Measurements from ENCODE around the gene UNC13D. TPM values are rescaled to one million over a fixed set of nuclear protein-coding genes. Genes with fewer than 3 reads are reported as not detected.

Gene UNC13D
- total RNA-seq, 1 experiment from 2014 or later, result 12.7 TPM

GRCh38 chr17:75785016-75785890, 59.0 kb downstream of the UNC13D start:
- H3K27me3 ChIP-seq (ENCODE audit: control insufficient read depth, insufficient read depth, low read length), result no peaks in the 10 kb centered on the region
- TF ChIP-seq TCF7L2 (IDR thresholded peaks at IDR 0.05; ENCODE audit: low read depth, low read length) (no peak), REST (IDR thresholded peaks at IDR 0.05; ENCODE audit: insufficient read depth in 1 of 2, low read depth in 2 of 2, low read length in 1 of 2) (0 out of 4 replicates have a peak, but pooled peaks of 1 of the 2 experiments have one; percentile 16), SIN3A (IDR thresholded peaks at IDR 0.05; ENCODE audit: borderline replicate concordance, insufficient read depth, low read depth, low read length) (peak; percentile 77; the same call in 1 of the 2 replicates), CTCF (IDR thresholded peaks at IDR 0.05) (no peak), POLR2AphosphoS5 (IDR thresholded peaks at IDR 0.05; ENCODE audit: low read depth, low read length) (peak; percentile 90)
- no peaks in the 10 kb centered on the region for H3K9me3 ChIP-seq (ENCODE audit: control insufficient read depth, insufficient read depth, low read depth, low read length)
- ChIA-PET POLR2A (interaction anchor here (0.5 kb wide), 1 partner anchor 21 kb away, joined by 3 read pairs; no protein-coding TSS in a partner anchor), CTCF (interaction anchor here (0.6 to 0.8 kb wide), 3 partner anchors 23 to 90 kb away, joined by 3 to 7 read pairs (median 3); no protein-coding TSS in a partner anchor)
- DNase-seq (ENCODE audit: low read depth, low spot score), result no peak
- no peaks in the 10 kb centered on the region; the same call in 1 of the 2 replicates for H3K36me3 ChIP-seq (ENCODE audit: control insufficient read depth, insufficient read depth, low read length)
- peak; percentile 87 for ATAC-seq
- peak overlapping the region; percentile 59 to 76 for H3K4me3 ChIP-seq (ENCODE audit: low read depth in 2 of 2, low read length in 2 of 2)
- peak overlapping the region; percentile 100 for H3K27ac ChIP-seq (ENCODE audit: low read length)
- intact Hi-C loops (cut with micrococcal nuclease; ENCODE audit: unreplicated experiment), result no loop called here
- in situ Hi-C loops (cut with HindIII; ENCODE audit: low pct_unique_long_range_greater_than_20kb, low sequenced_read_pairs), result no loop called here
- BruUV-seq (replicated peaks), result TSS peak; percentile 78
- peaks cover 40% of the 10 kb centered on the region for H3K4me1 ChIP-seq (ENCODE audit: control insufficient read depth, insufficient read depth, low read length)

GRCh38 chr17:75784473-75785015, 59.7 kb downstream of the UNC13D start, which contains the start of gene UNK:
UNK (plus strand) TSS chr17:75784806; CDS start chr17:75784881, 75 bp downstream.
- H3K27me3 ChIP-seq (ENCODE audit: control insufficient read depth, insufficient read depth, low read length), result no peaks in the 10 kb centered on the region
- in situ Hi-C loops (cut with HindIII; ENCODE audit: low pct_unique_long_range_greater_than_20kb, low sequenced_read_pairs) (no loop called here), intact Hi-C loops (cut with micrococcal nuclease; ENCODE audit: unreplicated experiment) (no loop called here)
- H3K36me3 ChIP-seq (ENCODE audit: control insufficient read depth, insufficient read depth, low read length), result peaks cover under 1% of the 10 kb centered on the region; the same call in 1 of the 2 replicates
- peak within 1 kb of the TSS; percentile 100 for H3K27ac ChIP-seq (ENCODE audit: low read length)
- BruUV-seq (replicated peaks), result no TSS peak
- H3K9me3 ChIP-seq (ENCODE audit: control insufficient read depth, insufficient read depth, low read depth, low read length), result no peaks in the 10 kb centered on the region
- ChIA-PET POLR2A (no interaction called here), CTCF (interaction anchor here (0.7 to 0.8 kb wide), 2 partner anchors 22 to 91 kb away, joined by 3 to 7 read pairs; no protein-coding TSS in a partner anchor)
- H3K4me1 ChIP-seq (ENCODE audit: control insufficient read depth, insufficient read depth, low read length), result peaks cover 44% of the 10 kb centered on the region
- peak; percentile 91 for ATAC-seq
- DNase-seq (ENCODE audit: low read depth, low spot score), result peak; percentile 96
- H3K4me3 ChIP-seq (ENCODE audit: low read depth in 2 of 2, low read length in 2 of 2), result peak within 1 kb of the TSS; percentile 59 to 76
- TF ChIP-seq POLR2AphosphoS5 (IDR thresholded peaks at IDR 0.05; ENCODE audit: low read depth, low read length) (no peak), CTCF (IDR thresholded peaks at IDR 0.05) (no peak), REST (IDR thresholded peaks at IDR 0.05; ENCODE audit: insufficient read depth in 1 of 2, low read depth in 2 of 2, low read length in 1 of 2) (peak in 1 of 2 experiments; percentile 27; a peak in 1 of 4 replicates), SIN3A (IDR thresholded peaks at IDR 0.05; ENCODE audit: borderline replicate concordance, insufficient read depth, low read depth, low read length) (no peak), TCF7L2 (IDR thresholded peaks at IDR 0.05; ENCODE audit: low read depth, low read length) (peak; percentile 55; the same call in 1 of the 2 replicates)
